Effector memory CD8-positive, alpha-beta T cell (primary cell): ENCODE data around the gene UQCRC1.
"Not testable (repeated sequence)": the region's sequence is repeated elsewhere in the genome, so short reads cannot be mapped to it uniquely, and the experiment has no call there.

Experiments
- ATAC-seq: fragments of 150-1000 bp; cut with Tn5 transposase; replicated peaks from 2 replicates; pipeline ENCODE4 v1.10.0; 2021; ENCODE audit warnings: mild to moderate bottlenecking, moderate library complexity
- DNase-seq, 3 experiments: peaks; one replicate each; pipeline ENCODE4 v3.0.0; 2021
- H3K27ac Mint-ChIP-seq, 2 donors: one replicate each; pipeline ENCODE4 v1.8.0; 2022; ENCODE audit warnings: mild to moderate bottlenecking in 2 of 2, mixed read lengths in 2 of 2, moderate library complexity in 2 of 2
- H3K27me3 Mint-ChIP-seq, 2 donors: one replicate each; pipeline ENCODE4 v1.8.0; 2022; ENCODE audit warnings: mixed read lengths in 2 of 2
- H3K36me3 Mint-ChIP-seq: one replicate; pipeline ENCODE4 v1.8.0; 2022; ENCODE audit warnings: mild to moderate bottlenecking, moderate library complexity, mixed read lengths; ENCODE audit not compliant: insufficient read depth
- H3K4me1 Mint-ChIP-seq, 2 donors: one replicate each; pipeline ENCODE4 v1.8.0; 2022; ENCODE audit warnings: low read depth in 2 of 2, mixed read lengths in 2 of 2
- H3K4me3 Mint-ChIP-seq, 2 donors: one replicate each; pipeline ENCODE4 v1.8.0; 2022; ENCODE audit warnings: mild to moderate bottlenecking in 2 of 2, mixed read lengths in 2 of 2, moderate library complexity in 2 of 2
- H3K9me3 Mint-ChIP-seq, 2 donors: one replicate each; pipeline ENCODE4 v1.8.0; 2022; ENCODE audit warnings: mixed read lengths in 2 of 2

Gene UQCRC1

GRCh38 chr3:48558493-48559134 is 50.8 kb downstream of the UQCRC1 start:
- H3K36me3 Mint-ChIP-seq: peaks cover 7% of the 10 kb centered on the region
- no peaks in the 10 kb centered on the region for H3K9me3 Mint-ChIP-seq
- peak overlapping the region in 1 of 2 donors; percentile 51 for H3K27ac Mint-ChIP-seq
- peak overlapping the region; percentile 70 to 82 for H3K4me3 Mint-ChIP-seq
- H3K27me3 Mint-ChIP-seq: no peaks in the 10 kb centered on the region
- H3K4me1 Mint-ChIP-seq: peaks cover 17 to 21% of the 10 kb centered on the region in 2 donors
- DNase-seq (no peak), ATAC-seq (no peak)

DNA sequence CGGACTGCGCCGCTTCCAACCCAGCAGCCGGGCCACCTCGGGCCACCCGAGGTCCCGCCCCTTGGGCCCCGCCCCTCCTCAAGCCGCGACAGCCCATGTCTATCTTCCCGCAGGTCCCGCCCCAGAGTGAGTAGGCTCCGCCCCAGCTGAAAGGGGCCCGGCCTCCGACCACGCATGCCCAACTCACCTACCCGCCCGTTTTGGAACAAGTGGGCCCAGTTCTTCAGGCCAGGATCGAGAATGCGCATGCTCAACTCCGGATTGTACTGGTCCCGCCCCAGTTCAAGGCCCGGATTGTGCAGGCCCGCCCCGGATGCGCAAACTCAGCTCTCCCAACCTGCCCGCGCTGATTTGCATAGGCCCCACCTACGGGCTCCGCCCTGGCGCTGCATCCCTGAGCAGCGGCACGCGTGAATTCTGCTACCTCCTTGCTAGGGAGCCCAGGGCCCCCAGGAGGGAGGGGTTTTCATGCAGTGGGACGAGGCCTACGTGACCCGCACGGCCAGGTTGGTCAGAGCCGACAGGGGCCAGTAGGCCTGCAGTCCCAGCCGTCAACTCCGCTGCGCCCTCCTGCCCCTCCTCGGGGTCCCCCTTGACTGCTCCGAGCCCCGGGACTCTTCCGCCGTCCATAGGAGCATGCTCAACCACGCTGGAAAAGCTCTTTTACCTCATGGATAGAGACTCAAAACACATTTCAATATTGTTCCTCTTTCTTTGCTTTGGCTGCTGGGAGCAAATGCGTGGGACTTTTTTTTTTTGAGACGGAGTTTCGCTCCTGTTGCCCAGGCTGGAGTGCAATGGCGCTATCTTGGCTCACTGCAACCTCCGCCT is 52.4 kb downstream of the UQCRC1 start, which contains the start of gene PFKFB4:
PFKFB4 (minus strand) TSS at position 8 of the 831 bp plus-strand sequence. CDS start 26 bp downstream, outside the sequence.
- Mint-ChIP-seq H3K4me1 (peaks cover 16 to 17% of the 10 kb centered on the region in 2 donors), H3K27me3 (no peaks in the 10 kb centered on the region), H3K9me3 (no peaks in the 10 kb centered on the region), H3K4me3 (peak within 1 kb of the TSS; percentile 70 to 82), H3K27ac (peak within 1 kb of the TSS in 1 of 2 donors; percentile 90), H3K36me3 (peaks cover 4% of the 10 kb centered on the region)
- peak; percentile 87 for ATAC-seq
- peak; percentile 99 for DNase-seq

DNA sequence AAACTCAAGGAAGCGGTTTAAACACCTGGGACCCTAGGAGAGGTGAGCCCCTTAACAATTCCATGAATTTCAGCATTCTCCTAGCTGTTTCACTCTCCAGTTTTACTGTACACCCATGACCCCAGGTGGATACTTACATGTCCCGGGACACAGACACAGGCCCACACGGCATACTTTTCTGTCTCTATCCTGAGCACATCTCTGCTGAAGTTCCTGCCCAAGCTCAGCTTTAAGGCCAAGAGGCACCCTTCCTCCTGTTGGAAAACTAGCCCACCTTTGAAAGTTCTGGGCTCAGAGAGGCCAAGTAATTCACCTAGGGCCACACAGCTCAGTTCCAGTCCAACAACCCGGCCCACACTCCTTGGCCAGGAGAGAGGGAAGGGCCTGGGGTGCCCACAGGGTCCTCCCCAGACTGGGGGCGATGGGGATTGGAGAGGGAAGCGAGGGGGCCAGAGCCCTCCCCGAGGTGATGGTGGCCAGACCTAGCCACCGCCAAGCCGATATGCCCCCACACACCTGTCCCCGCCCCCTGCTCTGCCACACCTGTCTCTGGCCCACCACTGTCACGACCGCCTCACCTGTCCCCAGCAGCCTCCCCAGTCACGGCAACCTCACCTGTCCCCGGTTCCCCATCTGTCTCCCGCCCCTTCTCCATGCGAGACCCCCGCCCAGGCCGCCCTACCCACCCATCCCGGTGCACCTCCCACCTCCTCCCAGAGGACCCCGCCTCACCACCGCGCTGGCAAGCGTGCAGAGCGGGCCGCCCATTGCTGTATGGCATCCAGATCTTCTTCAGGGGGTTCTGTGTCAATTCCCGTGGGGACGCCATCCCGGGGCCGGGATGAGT is 53.3 kb downstream of the UQCRC1 start:
- Mint-ChIP-seq H3K4me3 (peak overlapping the region; percentile 70 to 82), H3K27ac (peak overlapping the region in 1 of 2 donors; percentile 90), H3K9me3 (no peaks in the 10 kb centered on the region), H3K36me3 (peaks cover 4% of the 10 kb centered on the region), H3K4me1 (peaks cover 16 to 17% of the 10 kb centered on the region in 2 donors), H3K27me3 (no peaks in the 10 kb centered on the region)
- ATAC-seq: no peak
- no peak for DNase-seq

DNA sequence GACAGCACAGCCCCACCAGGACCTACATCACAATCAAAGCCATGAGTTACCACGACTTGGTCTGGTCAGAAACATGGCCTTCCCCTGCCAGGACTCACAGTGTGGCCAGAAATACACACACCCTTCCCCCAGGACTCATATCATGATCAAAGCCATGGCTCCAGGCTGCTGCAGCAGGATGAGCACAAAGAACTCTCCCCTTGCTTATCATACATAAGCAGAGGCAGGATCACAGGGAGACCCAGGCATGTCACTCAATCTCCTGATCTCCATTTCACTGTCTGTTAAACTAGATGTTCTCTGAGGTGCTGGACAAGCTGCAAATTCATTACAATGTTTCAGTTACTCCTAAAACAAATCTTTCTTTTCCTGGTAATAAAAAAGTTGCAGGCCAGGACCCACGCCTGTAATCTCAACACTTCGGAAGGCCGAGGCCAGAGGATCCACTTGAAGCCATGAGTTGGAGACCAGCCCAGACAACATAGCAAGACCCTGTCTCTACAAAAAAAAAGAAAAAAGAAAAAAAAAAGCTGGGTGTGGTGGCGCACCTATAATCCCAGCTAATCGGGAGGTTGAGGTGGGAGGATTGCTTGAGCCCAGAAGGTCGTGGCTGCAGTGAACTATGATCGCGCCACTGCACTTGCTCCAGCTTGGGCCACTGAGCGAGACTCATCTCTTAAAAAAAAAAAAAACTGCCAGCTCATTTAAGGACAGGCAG is 54.1 kb downstream of the UQCRC1 start:
- Mint-ChIP-seq H3K4me3 (peak overlapping the region; percentile 70 to 82), H3K9me3 (no peaks in the 10 kb centered on the region), H3K27ac (no peak overlapping the region), H3K4me1 (peaks cover 16 to 17% of the 10 kb centered on the region in 2 donors), H3K27me3 (no peaks in the 10 kb centered on the region), H3K36me3 (peaks cover 4% of the 10 kb centered on the region)
- DNase-seq (no peak), ATAC-seq (no peak)

- no peak overlapping the region for H3K4me3 Mint-ChIP-seq
- DNase-seq: no peak
- peaks cover 4% of the 10 kb centered on the region for H3K36me3 Mint-ChIP-seq
- H3K4me1 Mint-ChIP-seq: peaks cover 15 to 16% of the 10 kb centered on the region in 2 donors
- no peaks in the 10 kb centered on the region for H3K27me3 Mint-ChIP-seq
- H3K27ac Mint-ChIP-seq: no peak overlapping the region
- no peaks in the 10 kb centered on the region for H3K9me3 Mint-ChIP-seq
- ATAC-seq: no peak
Measured at GRCh38 chr3:48553886-48554845, 55.3 kb downstream of the UQCRC1 start.

GRCh38 chr3:48553361-48553760 is 56.1 kb downstream of the UQCRC1 start:
- no peaks in the 10 kb centered on the region for H3K27me3 Mint-ChIP-seq
- H3K4me1 Mint-ChIP-seq: peaks cover 10 to 11% of the 10 kb centered on the region in 2 donors
- no peak for ATAC-seq
- no peak overlapping the region for H3K27ac Mint-ChIP-seq
- no peaks in the 10 kb centered on the region for H3K9me3 Mint-ChIP-seq
- H3K36me3 Mint-ChIP-seq: peaks cover 7% of the 10 kb centered on the region
- no peak for DNase-seq
- H3K4me3 Mint-ChIP-seq: no peak overlapping the region

DNA sequence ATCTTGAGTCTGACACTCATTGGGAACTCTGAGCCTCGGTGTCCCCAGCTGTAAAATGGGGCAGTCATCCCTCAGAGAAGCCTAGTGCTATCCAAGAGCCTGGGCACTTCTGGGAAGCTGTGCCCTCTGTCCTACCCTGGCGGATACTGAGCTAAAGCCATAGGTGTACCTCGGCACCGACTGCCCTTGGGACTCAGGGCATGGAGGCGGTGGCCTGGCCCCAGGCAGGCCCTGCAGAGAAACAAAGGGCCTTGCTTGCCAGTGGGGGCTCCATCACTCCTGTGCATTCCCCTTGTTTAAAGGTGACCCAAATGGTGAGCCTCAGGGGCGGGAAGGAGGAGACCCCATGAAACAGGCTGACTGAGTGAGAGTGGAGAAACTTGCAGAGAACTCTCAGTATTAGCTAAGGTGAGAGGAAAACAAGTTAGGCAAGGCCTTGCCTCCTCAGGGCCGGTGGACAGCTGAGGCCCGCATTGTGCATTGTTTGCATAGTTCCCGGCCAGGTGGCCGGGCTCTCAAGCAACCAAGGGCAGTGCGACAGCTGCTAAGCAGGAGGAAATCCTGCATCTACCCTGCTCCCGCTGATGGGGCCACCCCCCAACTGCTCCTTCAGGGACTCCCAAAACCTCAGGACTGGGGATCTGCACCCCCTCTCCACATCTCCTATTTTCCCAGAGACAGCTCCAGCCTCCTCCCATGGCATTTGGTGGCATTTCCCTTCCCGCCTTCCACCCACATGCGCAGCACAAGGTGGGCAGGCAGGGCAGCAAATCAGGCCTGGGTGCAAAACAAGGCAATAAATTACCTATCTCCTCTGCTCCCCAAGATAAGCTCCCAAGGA is 57.1 kb downstream of the UQCRC1 start:
- DNase-seq: no peak

GRCh38 chr3:48551651-48552050 is 57.8 kb downstream of the UQCRC1 start:
- not testable (repeated sequence) for H3K9me3 Mint-ChIP-seq, H3K27ac Mint-ChIP-seq, H3K4me1 Mint-ChIP-seq, H3K4me3 Mint-ChIP-seq, H3K27me3 Mint-ChIP-seq, H3K36me3 Mint-ChIP-seq, ATAC-seq, DNase-seq

More for the DNA sequence above, 57.1 kb downstream of the UQCRC1 start:
- Mint-ChIP-seq H3K27ac (peak overlapping the region in 1 of 2 donors; percentile 7), H3K36me3 (peaks cover 7% of the 10 kb centered on the region), H3K4me3 (no peak overlapping the region), H3K4me1 (peaks cover 5 to 8% of the 10 kb centered on the region in 2 donors), H3K27me3 (no peaks in the 10 kb centered on the region), H3K9me3 (no peaks in the 10 kb centered on the region)
- ATAC-seq: no peak
